Epithelial cell of proximal tubule (primary cell): ENCODE measurements around the gene CFAP91. TPM values are rescaled to one million over a fixed set of nuclear protein-coding genes. Genes with fewer than 3 reads are reported as not detected.

Source experiments
- DNase-seq: peaks from one replicate; pipeline ENCODE4 v3.0.0-alpha.2; 2011; ENCODE audit warnings: low read depth
- H3K4me3 ChIP-seq: 2 replicates; pipeline ENCODE4 v1.5.1; 2011; ENCODE audit warnings: low read depth, mild to moderate bottlenecking, low read length
- total RNA-seq: library from RNA; depleted of rRNA; stranded (reverse); fragments of >200 nt; gene quantifications from 2 replicates; pipeline ENCODE4 v1.2.3, GENCODE V29; 2015
- TF ChIP-seq, protein P1 (sequence below): conservative IDR thresholded peaks from 2 replicates; pipeline ENCODE4 v1.5.1; 2012; ENCODE audit warnings: low read depth, mild to moderate bottlenecking, low read length

CFAP91 gene
- total RNA-seq, 1 donor from 2014 or later: 2.2 TPM

DNA sequence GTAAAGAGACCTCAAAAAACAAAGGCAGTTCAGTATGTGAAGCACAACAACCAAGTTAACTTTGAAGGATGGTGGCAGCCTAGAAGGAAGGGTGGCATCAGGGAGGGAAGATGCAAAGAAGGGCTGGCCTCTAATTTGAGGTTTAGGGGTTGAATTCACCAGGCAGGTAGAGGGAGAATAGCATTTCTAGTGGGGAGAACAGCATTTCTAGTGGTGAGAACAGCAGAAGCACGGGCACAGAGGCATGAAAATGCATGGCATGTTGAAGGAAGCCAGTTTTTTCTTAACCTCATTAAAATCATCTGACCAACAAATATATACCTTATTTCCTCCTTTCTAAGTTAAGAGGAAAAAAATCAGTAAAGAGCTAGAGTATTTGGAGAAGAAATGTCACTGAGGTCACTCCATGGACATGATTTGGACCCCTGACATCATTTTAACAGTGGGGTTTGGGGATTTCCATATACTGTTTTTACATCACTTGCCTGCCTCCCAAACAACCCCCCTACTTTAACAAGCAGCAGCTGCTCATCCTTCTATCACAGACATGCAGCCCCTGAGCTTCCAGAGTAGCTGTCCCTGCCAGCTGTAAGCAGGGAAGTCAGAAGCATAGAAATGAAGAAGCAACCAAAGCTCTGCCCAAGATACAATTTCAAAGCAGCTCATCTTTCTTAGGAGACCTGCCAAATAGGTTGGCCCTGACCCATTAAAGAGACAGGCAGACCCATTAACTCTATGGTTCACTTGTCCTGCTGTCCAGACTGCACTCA, 40.0 kb upstream of the CFAP91 start:
- no peak overlapping the region for H3K4me3 ChIP-seq
- no peak for DNase-seq
- TF ChIP-seq, protein P1, sequence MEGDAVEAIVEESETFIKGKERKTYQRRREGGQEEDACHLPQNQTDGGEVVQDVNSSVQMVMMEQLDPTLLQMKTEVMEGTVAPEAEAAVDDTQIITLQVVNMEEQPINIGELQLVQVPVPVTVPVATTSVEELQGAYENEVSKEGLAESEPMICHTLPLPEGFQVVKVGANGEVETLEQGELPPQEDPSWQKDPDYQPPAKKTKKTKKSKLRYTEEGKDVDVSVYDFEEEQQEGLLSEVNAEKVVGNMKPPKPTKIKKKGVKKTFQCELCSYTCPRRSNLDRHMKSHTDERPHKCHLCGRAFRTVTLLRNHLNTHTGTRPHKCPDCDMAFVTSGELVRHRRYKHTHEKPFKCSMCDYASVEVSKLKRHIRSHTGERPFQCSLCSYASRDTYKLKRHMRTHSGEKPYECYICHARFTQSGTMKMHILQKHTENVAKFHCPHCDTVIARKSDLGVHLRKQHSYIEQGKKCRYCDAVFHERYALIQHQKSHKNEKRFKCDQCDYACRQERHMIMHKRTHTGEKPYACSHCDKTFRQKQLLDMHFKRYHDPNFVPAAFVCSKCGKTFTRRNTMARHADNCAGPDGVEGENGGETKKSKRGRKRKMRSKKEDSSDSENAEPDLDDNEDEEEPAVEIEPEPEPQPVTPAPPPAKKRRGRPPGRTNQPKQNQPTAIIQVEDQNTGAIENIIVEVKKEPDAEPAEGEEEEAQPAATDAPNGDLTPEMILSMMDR: peak; percentile 25

DNA sequence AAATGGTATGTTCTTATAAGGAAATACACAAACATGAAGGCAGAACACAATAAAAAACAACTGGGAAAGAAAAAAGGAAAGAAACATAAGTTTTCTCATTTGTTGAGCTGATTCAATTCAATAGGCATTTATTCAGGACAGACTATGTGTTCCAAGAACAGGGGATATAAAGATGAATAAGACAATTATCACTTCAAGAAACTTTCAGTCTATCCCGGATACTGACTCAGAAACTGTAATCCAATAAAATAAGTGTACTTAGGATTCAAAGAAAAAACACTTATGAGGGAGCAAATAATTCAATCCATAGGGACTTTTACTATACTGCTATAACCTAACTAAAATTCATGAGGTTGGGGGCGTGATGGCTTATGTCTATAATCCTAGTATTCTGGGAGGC, 38.9 kb upstream of the CFAP91 start:
- DNase-seq: no peak
- TF ChIP-seq, protein P1: no peak
- no peak overlapping the region for H3K4me3 ChIP-seq

DNA sequence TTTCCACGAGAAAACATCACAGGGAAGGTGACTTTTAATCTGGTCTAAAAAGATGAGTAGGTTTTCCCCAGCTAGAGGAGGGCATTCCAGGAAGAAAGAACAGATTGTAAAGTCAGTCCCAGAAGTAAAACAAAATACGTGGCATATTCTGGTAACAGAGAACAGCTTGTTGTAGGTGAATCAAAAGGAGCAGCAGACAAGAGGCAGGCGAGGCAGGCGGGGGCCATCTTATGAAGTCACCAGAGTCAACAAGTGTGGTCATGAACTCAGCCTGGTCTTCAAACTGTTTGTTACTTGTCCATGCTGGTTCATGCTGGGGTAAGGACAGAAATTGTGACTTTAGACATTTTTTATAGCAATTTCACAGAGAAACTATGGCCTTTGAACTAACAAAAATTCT, 38.5 kb upstream of the CFAP91 start:
- DNase-seq: no peak
- TF ChIP-seq, protein P1: no peak
- no peak overlapping the region for H3K4me3 ChIP-seq

DNA sequence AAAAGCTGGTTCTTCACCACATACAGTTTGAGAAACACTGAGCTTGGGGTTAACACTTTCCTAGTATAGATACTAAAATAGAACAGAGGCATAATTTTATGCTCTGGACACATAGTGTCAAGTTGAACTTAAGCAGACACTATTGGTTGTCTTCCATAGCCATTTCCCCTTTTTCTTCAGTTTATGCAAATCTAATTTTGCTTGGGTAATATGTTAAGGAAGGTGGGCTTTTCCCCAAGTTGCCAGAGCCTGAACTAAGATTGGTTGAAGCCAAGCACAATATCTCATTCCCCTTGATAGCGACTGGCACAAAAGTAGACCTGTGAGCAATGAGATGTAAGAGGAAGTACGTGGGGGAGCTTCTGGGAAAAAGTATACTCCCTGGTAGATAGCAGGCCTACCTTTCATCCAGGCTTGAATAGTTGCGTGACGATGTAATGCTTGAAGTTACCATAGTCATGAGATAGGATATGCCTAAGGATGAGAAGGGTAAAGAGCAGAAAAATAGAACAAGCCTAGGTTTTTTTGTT, 37.9 kb upstream of the CFAP91 start:
- TF ChIP-seq, protein P1: no peak
- no peak overlapping the region for H3K4me3 ChIP-seq
- no peak for DNase-seq

DNA sequence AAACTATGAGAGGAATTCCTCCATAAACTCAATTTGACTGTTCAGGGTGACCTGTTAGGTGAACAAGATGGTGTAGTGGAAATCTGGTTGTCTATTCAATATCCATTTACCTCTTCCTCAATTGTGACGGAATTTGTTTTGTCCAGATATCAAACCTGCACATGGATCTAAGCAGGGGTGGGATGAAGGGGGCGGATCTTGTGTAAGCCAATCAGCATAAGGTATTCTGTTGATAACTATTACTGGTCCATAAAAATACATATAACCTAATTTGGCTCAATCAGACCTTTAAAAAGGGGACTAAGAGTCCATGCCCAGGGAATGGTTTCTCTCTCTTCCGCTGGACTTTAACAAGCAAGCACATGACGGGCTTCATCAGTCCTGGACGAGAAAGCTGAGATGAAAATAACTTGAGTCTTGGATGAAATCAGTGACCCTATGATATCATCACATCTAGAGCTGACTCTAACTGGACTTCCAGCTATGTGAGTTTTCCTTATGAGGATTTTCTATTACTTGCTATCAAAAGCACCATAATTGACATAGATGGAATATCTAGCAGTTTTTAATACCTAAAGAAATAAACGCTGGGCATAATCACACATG, 36.8 kb upstream of the CFAP91 start:
- no peak for DNase-seq
- TF ChIP-seq, protein P1: no peak
- no peak overlapping the region for H3K4me3 ChIP-seq

DNA sequence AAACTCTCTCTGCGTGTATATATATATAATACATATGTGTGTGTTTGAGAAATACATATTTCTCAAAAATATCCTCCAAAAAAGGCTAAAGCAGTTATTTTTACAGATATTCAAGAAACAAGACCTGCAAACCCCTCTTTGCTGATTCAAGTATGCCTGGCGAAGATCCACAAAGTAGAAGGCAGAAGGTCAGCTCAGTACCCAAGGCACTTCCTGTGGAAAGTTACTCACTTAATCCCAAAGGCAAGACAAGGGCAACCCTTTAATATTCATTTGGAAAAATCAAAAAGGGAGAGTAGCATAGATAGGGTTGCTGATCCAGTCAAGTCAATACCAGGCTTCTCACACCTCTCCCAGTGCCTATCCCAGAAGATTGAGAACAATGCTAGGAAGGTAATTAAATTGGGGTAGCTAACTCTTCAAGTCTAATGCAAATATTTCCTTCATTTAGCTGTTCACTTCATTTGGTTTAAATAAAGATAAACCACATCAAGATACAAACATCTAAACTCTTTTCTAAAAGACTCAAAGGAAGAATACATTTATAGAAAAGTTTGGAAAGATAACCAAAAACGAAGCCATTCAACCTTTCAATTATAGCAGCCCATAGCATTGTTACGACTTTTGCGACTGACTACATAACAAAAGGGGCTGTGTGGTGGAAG, 32.8 kb upstream of the CFAP91 start:
- H3K4me3 ChIP-seq: no peak overlapping the region
- DNase-seq: no peak
- TF ChIP-seq, protein P1: no peak
